ENCODE measurements around the gene CACNA2D4.

CACNA2D4 gene

GRCh38 chr12:1839956-1840951 lies 78.2 kb downstream of the CACNA2D4 start:
- TF ChIP-seq CTCF (IDR thresholded peaks at IDR 0.05; ENCODE audit: low read depth, low read length): no peak

GRCh38 chr12:1839464-1839863 lies 79.0 kb downstream of the CACNA2D4 start:
- no peak for TF ChIP-seq CTCF (IDR thresholded peaks at IDR 0.05; ENCODE audit: low read depth, low read length)
- no peak overlapping the region for H3K4me3 ChIP-seq (ENCODE audit: low read depth, low read length)

More at GRCh38 chr12:1839956-1840951, 78.2 kb downstream of the CACNA2D4 start:
- no peak overlapping the region for H3K4me3 ChIP-seq (ENCODE audit: low read depth, low read length)

- no peak for TF ChIP-seq CTCF (IDR thresholded peaks at IDR 0.05; ENCODE audit: low read depth, low read length)
- no peak overlapping the region for H3K4me3 ChIP-seq (ENCODE audit: low read depth, low read length)
Measured at GRCh38 chr12:1838994-1839365, 79.5 kb downstream of the CACNA2D4 start.

GRCh38 chr12:1838205-1838993 lies 80.1 kb downstream of the CACNA2D4 start:
- no peak overlapping the region for H3K4me3 ChIP-seq (ENCODE audit: low read depth, low read length)
- TF ChIP-seq CTCF (IDR thresholded peaks at IDR 0.05; ENCODE audit: low read depth, low read length): no peak

- no peak overlapping the region for H3K4me3 ChIP-seq (ENCODE audit: low read depth, low read length)
- TF ChIP-seq CTCF (IDR thresholded peaks at IDR 0.05; ENCODE audit: low read depth, low read length): no peak
Measured at GRCh38 chr12:1837541-1838204, 80.8 kb downstream of the CACNA2D4 start.

- H3K4me3 ChIP-seq (ENCODE audit: low read depth, low read length): no peak overlapping the region
- no peak for TF ChIP-seq CTCF (IDR thresholded peaks at IDR 0.05; ENCODE audit: low read depth, low read length)
Measured at GRCh38 chr12:1836854-1837421, 81.5 kb downstream of the CACNA2D4 start.
